ENCODE data around the gene UBE2F.

UBE2F gene

GRCh38 chr2:238009563-238009962 lies 42.7 kb downstream of the UBE2F start:
- no peaks in the 10 kb centered on the region for H3K9me3 ChIP-seq (ENCODE audit: control insufficient read depth in 2 of 2, low read length in 2 of 2)
- no peak overlapping the region for H3K27ac ChIP-seq (ENCODE audit: low read depth in 2 of 2, low read length in 2 of 2)
- H3K4me3 ChIP-seq (ENCODE audit: low read length in 2 of 2): no peak overlapping the region
- H3K9ac ChIP-seq (ENCODE audit: low read depth in 1 of 2, low read length in 2 of 2): no peak overlapping the region
- H3K27me3 ChIP-seq (ENCODE audit: control insufficient read depth in 2 of 2, insufficient read depth in 2 of 2, low read length in 2 of 2): no peaks in the 10 kb centered on the region
- no peaks in the 10 kb centered on the region for H3K4me1 ChIP-seq (ENCODE audit: control insufficient read depth in 2 of 2, insufficient read depth in 2 of 2, low read length in 2 of 2)
- no peaks in the 10 kb centered on the region for H3K36me3 ChIP-seq (ENCODE audit: control insufficient read depth in 2 of 2, insufficient read depth in 2 of 2, low read length in 2 of 2)

GRCh38 chr2:238010572-238010971 lies 43.8 kb downstream of the UBE2F start:
- Histone ChIP-seq H3K9me3 (ENCODE audit: control insufficient read depth in 2 of 2, low read length in 2 of 2) (no peaks in the 10 kb centered on the region), H3K27me3 (ENCODE audit: control insufficient read depth in 2 of 2, insufficient read depth in 2 of 2, low read length in 2 of 2) (no peaks in the 10 kb centered on the region), H3K4me3 (ENCODE audit: low read length in 2 of 2) (no peak overlapping the region), H3K4me1 (ENCODE audit: control insufficient read depth in 2 of 2, insufficient read depth in 2 of 2, low read length in 2 of 2) (no peaks in the 10 kb centered on the region), H3K9ac (ENCODE audit: low read depth in 1 of 2, low read length in 2 of 2) (no peak overlapping the region), H3K27ac (ENCODE audit: low read depth in 2 of 2, low read length in 2 of 2) (no peak overlapping the region), H3K36me3 (ENCODE audit: control insufficient read depth in 2 of 2, insufficient read depth in 2 of 2, low read length in 2 of 2) (no peaks in the 10 kb centered on the region)

DNA sequence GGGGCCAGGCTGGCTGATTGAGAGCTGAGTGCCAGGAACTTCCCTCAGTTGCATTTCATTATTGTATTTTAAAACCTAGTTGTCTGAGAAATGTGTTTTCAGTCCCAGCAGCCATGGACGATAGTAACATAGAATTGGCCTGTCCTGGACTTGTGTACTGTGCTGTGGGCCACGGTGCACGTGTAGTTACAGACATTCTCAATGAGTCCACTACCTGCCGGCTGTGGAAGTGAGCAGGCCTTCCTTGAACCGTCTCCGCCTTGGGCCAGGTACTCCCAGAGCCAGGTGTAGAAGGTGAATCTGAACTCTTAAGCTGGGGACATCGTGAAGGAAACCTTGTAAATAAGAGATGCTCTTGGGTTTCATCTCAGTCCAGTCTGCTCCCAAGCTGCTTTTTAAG lies 47.0 kb downstream of the UBE2F start:
- no peak overlapping the region for H3K27ac ChIP-seq (ENCODE audit: low read depth in 2 of 2, low read length in 2 of 2)
- no peaks in the 10 kb centered on the region for H3K4me1 ChIP-seq (ENCODE audit: control insufficient read depth in 2 of 2, insufficient read depth in 2 of 2, low read length in 2 of 2)

GRCh38 chr2:238015705-238016104 lies 48.9 kb downstream of the UBE2F start:
- Histone ChIP-seq H3K36me3 (ENCODE audit: control insufficient read depth in 2 of 2, insufficient read depth in 2 of 2, low read length in 2 of 2) (peaks cover 3 to 7% of the 10 kb centered on the region in 2 donors), H3K4me1 (ENCODE audit: control insufficient read depth in 2 of 2, insufficient read depth in 2 of 2, low read length in 2 of 2) (no peaks in the 10 kb centered on the region), H3K27me3 (ENCODE audit: control insufficient read depth in 2 of 2, insufficient read depth in 2 of 2, low read length in 2 of 2) (no peaks in the 10 kb centered on the region), H3K9ac (ENCODE audit: low read depth in 1 of 2, low read length in 2 of 2) (no peak overlapping the region), H3K27ac (ENCODE audit: low read depth in 2 of 2, low read length in 2 of 2) (no peak overlapping the region), H3K4me3 (ENCODE audit: low read length in 2 of 2) (no peak overlapping the region), H3K9me3 (ENCODE audit: control insufficient read depth in 2 of 2, low read length in 2 of 2) (no peaks in the 10 kb centered on the region)

More for the DNA sequence above, 47.0 kb downstream of the UBE2F start:
- peaks cover 3 to 7% of the 10 kb centered on the region in 2 donors for H3K36me3 ChIP-seq (ENCODE audit: control insufficient read depth in 2 of 2, insufficient read depth in 2 of 2, low read length in 2 of 2)
- H3K9ac ChIP-seq (ENCODE audit: low read depth in 1 of 2, low read length in 2 of 2): no peak overlapping the region
- H3K27me3 ChIP-seq (ENCODE audit: control insufficient read depth in 2 of 2, insufficient read depth in 2 of 2, low read length in 2 of 2): no peaks in the 10 kb centered on the region
- H3K9me3 ChIP-seq (ENCODE audit: control insufficient read depth in 2 of 2, low read length in 2 of 2): no peaks in the 10 kb centered on the region
- no peak overlapping the region for H3K4me3 ChIP-seq (ENCODE audit: low read length in 2 of 2)

- no peaks in the 10 kb centered on the region for H3K4me1 ChIP-seq (ENCODE audit: control insufficient read depth in 2 of 2, insufficient read depth in 2 of 2, low read length in 2 of 2)
- no peak overlapping the region for H3K27ac ChIP-seq (ENCODE audit: low read depth in 2 of 2, low read length in 2 of 2)
Measured at GRCh38 chr2:238016526-238016925, 49.7 kb downstream of the UBE2F start.

DNA sequence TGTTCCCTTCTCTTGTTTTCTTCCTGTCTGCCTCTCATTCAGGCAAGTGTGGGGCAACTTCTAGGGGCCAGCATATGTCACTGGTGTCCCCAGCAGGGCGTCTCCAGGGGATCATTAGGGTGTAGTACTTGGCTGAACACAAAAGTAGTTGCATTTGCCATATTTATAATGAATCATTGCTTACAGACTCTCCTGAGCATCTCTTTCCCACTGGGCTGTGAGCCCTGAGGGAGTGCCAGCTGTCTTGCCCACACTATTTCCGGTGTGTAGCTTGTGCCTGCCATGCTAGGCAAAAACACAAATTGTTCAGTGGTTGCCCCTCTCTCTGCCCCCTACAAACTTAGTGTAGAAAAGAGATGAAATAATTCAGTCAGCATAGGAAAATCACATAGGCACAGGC lies 53.1 kb downstream of the UBE2F start:
- Histone ChIP-seq H3K9ac (ENCODE audit: low read depth in 1 of 2, low read length in 2 of 2) (no peak overlapping the region), H3K9me3 (ENCODE audit: control insufficient read depth in 2 of 2, low read length in 2 of 2) (no peaks in the 10 kb centered on the region), H3K4me1 (ENCODE audit: control insufficient read depth in 2 of 2, insufficient read depth in 2 of 2, low read length in 2 of 2) (no peaks in the 10 kb centered on the region), H3K27ac (ENCODE audit: low read depth in 2 of 2, low read length in 2 of 2) (no peak overlapping the region), H3K27me3 (ENCODE audit: control insufficient read depth in 2 of 2, insufficient read depth in 2 of 2, low read length in 2 of 2) (no peaks in the 10 kb centered on the region), H3K36me3 (ENCODE audit: control insufficient read depth in 2 of 2, insufficient read depth in 2 of 2, low read length in 2 of 2) (peaks cover 3 to 16% of the 10 kb centered on the region in 2 donors), H3K4me3 (ENCODE audit: low read length in 2 of 2) (no peak overlapping the region)

More at GRCh38 chr2:238016526-238016925, 49.7 kb downstream of the UBE2F start:
- no peak overlapping the region for H3K9ac ChIP-seq (ENCODE audit: low read depth in 1 of 2, low read length in 2 of 2)
- no peaks in the 10 kb centered on the region for H3K9me3 ChIP-seq (ENCODE audit: control insufficient read depth in 2 of 2, low read length in 2 of 2)
- H3K4me3 ChIP-seq (ENCODE audit: low read length in 2 of 2): no peak overlapping the region
- peaks cover 3 to 13% of the 10 kb centered on the region in 2 donors for H3K36me3 ChIP-seq (ENCODE audit: control insufficient read depth in 2 of 2, insufficient read depth in 2 of 2, low read length in 2 of 2)
- H3K27me3 ChIP-seq (ENCODE audit: control insufficient read depth in 2 of 2, insufficient read depth in 2 of 2, low read length in 2 of 2): no peaks in the 10 kb centered on the region

DNA sequence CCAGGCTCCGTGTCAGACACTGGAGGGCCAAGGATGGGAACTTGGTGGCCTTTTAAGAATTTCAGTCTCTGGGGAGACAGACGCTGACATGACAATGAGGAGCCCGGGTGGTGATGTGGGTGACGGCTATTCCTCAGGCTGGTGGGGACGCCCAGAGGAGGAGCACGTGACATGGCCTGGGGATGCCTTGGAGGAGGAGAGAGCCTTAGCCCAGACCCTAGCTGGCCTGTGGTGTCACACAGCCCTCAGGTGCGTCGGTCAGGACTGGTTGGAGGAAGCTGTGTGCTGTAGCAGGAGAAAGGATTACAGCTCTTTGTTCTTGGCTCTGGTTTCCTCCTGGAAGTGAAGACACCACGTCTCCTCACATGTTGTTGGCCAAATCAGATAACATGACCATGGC lies 54.0 kb downstream of the UBE2F start:
- H3K36me3 ChIP-seq (ENCODE audit: control insufficient read depth in 2 of 2, insufficient read depth in 2 of 2, low read length in 2 of 2): peaks cover 3 to 18% of the 10 kb centered on the region in 2 donors
- no peak overlapping the region for H3K9ac ChIP-seq (ENCODE audit: low read depth in 1 of 2, low read length in 2 of 2)
- no peaks in the 10 kb centered on the region for H3K27me3 ChIP-seq (ENCODE audit: control insufficient read depth in 2 of 2, insufficient read depth in 2 of 2, low read length in 2 of 2)
- H3K27ac ChIP-seq (ENCODE audit: low read depth in 2 of 2, low read length in 2 of 2): no peak overlapping the region
- no peaks in the 10 kb centered on the region for H3K9me3 ChIP-seq (ENCODE audit: control insufficient read depth in 2 of 2, low read length in 2 of 2)
- H3K4me3 ChIP-seq (ENCODE audit: low read length in 2 of 2): no peak overlapping the region
- H3K4me1 ChIP-seq (ENCODE audit: control insufficient read depth in 2 of 2, insufficient read depth in 2 of 2, low read length in 2 of 2): no peaks in the 10 kb centered on the region

DNA sequence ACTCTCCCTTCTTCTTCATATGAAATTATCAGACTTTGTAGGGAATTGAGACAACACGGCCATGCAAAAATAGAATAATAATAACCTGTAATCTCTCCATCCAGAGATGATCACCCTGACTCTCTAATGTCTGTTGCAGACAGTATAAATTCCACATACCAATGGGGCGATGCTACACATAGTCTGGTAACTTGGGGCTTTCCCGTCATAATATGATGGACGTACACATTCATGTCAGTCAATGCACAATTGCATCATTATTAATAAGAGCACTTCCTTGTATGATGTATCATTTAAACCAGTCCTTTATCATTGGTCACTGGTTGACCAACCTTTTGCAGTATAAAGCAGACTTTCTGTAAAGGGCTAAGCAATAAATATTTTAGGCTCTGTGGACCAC lies 54.5 kb downstream of the UBE2F start:
- no peaks in the 10 kb centered on the region for H3K27me3 ChIP-seq (ENCODE audit: control insufficient read depth in 2 of 2, insufficient read depth in 2 of 2, low read length in 2 of 2)
- H3K36me3 ChIP-seq (ENCODE audit: control insufficient read depth in 2 of 2, insufficient read depth in 2 of 2, low read length in 2 of 2): peaks cover 3 to 14% of the 10 kb centered on the region in 2 donors
- H3K9me3 ChIP-seq (ENCODE audit: control insufficient read depth in 2 of 2, low read length in 2 of 2): no peaks in the 10 kb centered on the region
- H3K27ac ChIP-seq (ENCODE audit: low read depth in 2 of 2, low read length in 2 of 2): no peak overlapping the region
- H3K9ac ChIP-seq (ENCODE audit: low read depth in 1 of 2, low read length in 2 of 2): no peak overlapping the region
- no peak overlapping the region for H3K4me3 ChIP-seq (ENCODE audit: low read length in 2 of 2)
- H3K4me1 ChIP-seq (ENCODE audit: control insufficient read depth in 2 of 2, insufficient read depth in 2 of 2, low read length in 2 of 2): no peaks in the 10 kb centered on the region

GRCh38 chr2:238022594-238023157 lies 55.9 kb downstream of the UBE2F start:
- H3K27ac ChIP-seq (ENCODE audit: low read depth in 2 of 2, low read length in 2 of 2): no peak overlapping the region
- H3K4me1 ChIP-seq (ENCODE audit: control insufficient read depth in 2 of 2, insufficient read depth in 2 of 2, low read length in 2 of 2): no peaks in the 10 kb centered on the region
- no peaks in the 10 kb centered on the region for H3K9me3 ChIP-seq (ENCODE audit: control insufficient read depth in 2 of 2, low read length in 2 of 2)
- H3K27me3 ChIP-seq (ENCODE audit: control insufficient read depth in 2 of 2, insufficient read depth in 2 of 2, low read length in 2 of 2): no peaks in the 10 kb centered on the region
- H3K4me3 ChIP-seq (ENCODE audit: low read length in 2 of 2): no peak overlapping the region
- H3K36me3 ChIP-seq (ENCODE audit: control insufficient read depth in 2 of 2, insufficient read depth in 2 of 2, low read length in 2 of 2): peaks cover 6 to 12% of the 10 kb centered on the region in 2 donors
- no peak overlapping the region for H3K9ac ChIP-seq (ENCODE audit: low read depth in 1 of 2, low read length in 2 of 2)

GRCh38 chr2:238023608-238024007 lies 56.8 kb downstream of the UBE2F start:
- Histone ChIP-seq H3K27ac (ENCODE audit: low read depth in 2 of 2, low read length in 2 of 2) (no peak overlapping the region), H3K4me3 (ENCODE audit: low read length in 2 of 2) (no peak overlapping the region), H3K9ac (ENCODE audit: low read depth in 1 of 2, low read length in 2 of 2) (no peak overlapping the region), H3K9me3 (ENCODE audit: control insufficient read depth in 2 of 2, low read length in 2 of 2) (no peaks in the 10 kb centered on the region), H3K4me1 (ENCODE audit: control insufficient read depth in 2 of 2, insufficient read depth in 2 of 2, low read length in 2 of 2) (no peaks in the 10 kb centered on the region), H3K27me3 (ENCODE audit: control insufficient read depth in 2 of 2, insufficient read depth in 2 of 2, low read length in 2 of 2) (no peaks in the 10 kb centered on the region), H3K36me3 (ENCODE audit: control insufficient read depth in 2 of 2, insufficient read depth in 2 of 2, low read length in 2 of 2) (peaks cover 7 to 11% of the 10 kb centered on the region in 2 donors)

- Histone ChIP-seq H3K4me1 (ENCODE audit: control insufficient read depth in 2 of 2, insufficient read depth in 2 of 2, low read length in 2 of 2) (no peaks in the 10 kb centered on the region), H3K4me3 (ENCODE audit: low read length in 2 of 2) (no peak overlapping the region), H3K36me3 (ENCODE audit: control insufficient read depth in 2 of 2, insufficient read depth in 2 of 2, low read length in 2 of 2) (peaks cover 7 to 13% of the 10 kb centered on the region in 2 donors), H3K9ac (ENCODE audit: low read depth in 1 of 2, low read length in 2 of 2) (no peak overlapping the region), H3K9me3 (ENCODE audit: control insufficient read depth in 2 of 2, low read length in 2 of 2) (no peaks in the 10 kb centered on the region), H3K27ac (ENCODE audit: low read depth in 2 of 2, low read length in 2 of 2) (no peak overlapping the region), H3K27me3 (ENCODE audit: control insufficient read depth in 2 of 2, insufficient read depth in 2 of 2, low read length in 2 of 2) (no peaks in the 10 kb centered on the region)
Measured at GRCh38 chr2:238024986-238025385, 58.2 kb downstream of the UBE2F start.
